NCI-H446 treated with DMSO at 0.1 percent for 48 hours (cell line): Measurements from ENCODE around the gene SPACA7.

Source experiments
- DNase-seq: peaks from one replicate; lab custom pipeline; 2025; lab: John Stamatoyannopoulos, UW

Gene SPACA7

DNA sequence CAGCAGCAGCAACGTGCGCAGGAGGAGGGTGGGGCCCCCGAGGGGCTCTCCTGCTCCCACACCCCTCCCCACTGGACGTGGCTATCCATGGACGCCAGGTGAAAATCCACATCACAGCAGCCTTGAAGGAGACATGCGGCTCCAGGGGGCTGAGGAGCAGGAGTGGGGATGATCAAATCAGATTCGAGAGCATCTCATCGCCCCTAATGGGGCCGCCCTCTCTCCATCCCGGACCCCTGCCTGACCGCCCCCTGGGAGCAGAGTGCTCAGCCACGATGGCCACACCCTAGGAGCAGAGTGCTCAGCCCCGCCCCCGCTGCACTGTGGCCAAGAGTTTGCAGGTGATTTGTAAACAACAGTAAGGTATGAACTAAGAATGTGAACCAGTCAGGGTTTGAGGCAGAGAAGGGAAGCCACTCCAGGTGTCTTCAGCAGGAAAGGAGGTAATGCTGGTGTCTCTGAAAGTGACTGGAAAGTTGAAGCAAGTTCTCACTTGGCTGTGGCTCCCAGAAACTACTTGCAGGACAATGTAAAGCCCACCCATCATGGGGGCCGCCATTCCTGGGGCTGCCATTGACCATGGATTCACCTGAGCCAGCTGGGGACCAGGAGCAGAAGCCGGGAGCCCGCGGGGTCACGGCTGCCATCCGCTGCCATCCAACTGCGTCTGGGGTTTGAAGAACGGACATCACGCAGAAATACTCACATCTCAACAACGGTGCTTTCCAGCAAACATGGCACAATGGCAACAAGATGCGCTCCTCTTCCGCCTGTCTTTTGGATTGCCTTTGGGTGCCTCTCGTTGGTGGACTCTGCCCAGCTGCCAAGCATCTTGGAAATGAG lies 71.8 kb downstream of the SPACA7 start:
- DNase-seq: no peak

DNA sequence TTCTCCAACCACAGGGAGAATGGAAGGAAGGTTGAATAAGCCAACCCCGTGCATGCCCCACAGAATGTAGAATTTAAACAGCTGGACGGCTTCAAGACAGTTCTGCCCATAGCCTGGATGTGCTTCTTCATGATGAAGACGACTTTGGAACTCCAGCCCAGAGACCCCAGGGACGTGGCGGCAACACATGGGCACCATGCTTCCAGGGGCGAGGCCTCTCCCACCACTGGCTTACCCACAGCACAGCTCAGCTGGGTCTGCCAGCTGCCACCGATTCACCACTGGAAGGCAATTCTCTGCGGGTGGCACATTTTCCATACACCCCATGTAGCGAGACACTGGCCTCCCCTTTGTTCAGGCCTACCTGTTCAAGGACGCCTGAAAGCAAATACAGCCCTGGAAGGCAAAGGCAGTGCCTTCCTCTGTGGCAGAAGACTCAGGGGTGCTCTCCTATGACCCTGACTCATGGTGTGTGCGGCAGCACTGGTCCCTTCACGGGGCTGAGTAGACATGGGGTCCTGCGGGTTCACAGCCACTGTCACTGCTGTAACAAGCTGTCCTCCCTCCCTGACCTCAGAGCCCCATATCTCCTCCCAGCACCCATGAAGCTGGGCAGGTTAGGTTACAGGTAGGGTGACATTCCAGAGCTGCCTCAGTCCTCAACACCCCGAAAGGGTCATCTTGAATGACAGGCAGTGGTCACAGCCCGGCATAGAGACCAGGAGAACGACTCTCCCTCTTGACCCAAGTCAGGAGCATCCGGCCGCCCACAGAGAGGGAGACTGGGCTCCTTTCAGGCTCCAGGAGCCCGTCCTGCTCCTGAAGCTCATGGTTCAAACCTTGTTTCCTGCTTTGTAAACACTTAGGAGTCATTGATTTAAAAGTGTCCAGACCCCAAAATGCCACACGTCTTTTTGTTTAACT lies 72.7 kb downstream of the SPACA7 start:
- no peak for DNase-seq

DNA sequence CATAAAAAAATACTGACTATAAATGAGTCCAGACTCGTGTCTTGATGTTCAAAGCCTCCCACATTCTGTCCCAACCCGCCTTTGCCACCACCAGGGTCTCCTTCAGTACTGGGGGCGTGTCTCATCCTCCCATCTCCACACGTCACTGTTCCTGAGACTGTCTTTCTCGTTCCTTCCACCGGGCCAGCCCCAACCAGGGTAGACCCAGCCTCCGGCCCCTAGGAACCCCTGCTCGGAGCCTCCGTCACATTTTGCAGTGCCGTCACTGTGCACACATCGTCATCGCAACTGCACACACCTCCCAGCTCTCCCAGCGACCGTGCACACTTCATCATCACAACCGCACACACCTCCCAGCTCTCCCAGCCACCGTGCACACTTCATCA lies 73.4 kb downstream of the SPACA7 start:
- no peak for DNase-seq

DNA sequence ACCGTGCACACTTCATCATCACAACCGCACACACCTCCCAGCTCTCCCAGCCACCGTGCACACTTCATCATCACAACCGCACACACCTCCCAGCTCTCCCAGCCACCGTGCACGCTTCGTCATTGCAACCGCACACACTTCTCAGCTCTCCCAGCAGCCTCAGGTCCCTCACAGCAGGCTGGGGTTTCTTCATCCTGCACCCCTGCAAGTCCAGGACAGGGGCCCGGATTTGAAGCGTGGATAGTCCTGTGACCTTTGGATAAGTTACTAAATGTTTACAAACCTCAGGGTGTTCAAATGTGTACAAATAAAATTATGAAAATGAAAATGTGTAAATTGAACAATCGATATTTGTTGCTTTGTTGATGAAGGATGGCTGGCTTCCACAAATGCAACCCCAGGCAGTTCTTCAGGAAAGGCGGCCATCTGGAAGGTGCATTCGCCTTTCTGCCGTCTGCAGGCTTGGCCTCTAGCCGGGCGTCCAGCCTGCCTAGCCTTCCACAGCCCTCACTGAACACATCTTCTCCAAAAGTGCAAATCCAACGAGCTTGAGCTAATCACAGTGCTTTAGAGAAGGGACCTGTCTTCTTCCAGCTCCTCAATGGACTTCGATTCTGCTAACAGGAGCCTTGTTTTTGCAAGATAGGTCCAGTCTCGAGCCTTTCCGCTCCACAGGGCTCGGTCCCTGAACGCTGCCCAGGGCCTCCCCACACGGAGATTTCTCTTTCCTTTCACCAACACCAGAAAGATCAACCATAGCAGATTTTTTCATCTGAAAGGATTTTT lies 74.2 kb downstream of the SPACA7 start:
- DNase-seq: no peak

DNA sequence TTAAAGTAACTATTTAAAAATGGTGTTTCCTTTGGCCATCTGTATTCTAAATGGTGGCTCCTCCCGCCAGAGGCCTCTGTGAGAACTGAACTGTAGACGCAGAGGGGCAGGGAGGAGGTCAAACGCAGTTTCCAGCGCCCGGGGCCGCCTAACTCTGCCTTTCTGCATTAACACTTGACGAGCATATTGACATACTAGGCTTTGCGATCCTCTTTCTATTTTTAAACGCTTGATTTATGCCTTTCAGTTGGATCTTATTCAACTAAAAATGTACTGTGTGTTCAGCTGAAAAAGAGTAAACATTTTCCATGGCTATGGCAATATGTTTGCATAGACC lies 74.7 kb downstream of the SPACA7 start:
- no peak for DNase-seq

DNA sequence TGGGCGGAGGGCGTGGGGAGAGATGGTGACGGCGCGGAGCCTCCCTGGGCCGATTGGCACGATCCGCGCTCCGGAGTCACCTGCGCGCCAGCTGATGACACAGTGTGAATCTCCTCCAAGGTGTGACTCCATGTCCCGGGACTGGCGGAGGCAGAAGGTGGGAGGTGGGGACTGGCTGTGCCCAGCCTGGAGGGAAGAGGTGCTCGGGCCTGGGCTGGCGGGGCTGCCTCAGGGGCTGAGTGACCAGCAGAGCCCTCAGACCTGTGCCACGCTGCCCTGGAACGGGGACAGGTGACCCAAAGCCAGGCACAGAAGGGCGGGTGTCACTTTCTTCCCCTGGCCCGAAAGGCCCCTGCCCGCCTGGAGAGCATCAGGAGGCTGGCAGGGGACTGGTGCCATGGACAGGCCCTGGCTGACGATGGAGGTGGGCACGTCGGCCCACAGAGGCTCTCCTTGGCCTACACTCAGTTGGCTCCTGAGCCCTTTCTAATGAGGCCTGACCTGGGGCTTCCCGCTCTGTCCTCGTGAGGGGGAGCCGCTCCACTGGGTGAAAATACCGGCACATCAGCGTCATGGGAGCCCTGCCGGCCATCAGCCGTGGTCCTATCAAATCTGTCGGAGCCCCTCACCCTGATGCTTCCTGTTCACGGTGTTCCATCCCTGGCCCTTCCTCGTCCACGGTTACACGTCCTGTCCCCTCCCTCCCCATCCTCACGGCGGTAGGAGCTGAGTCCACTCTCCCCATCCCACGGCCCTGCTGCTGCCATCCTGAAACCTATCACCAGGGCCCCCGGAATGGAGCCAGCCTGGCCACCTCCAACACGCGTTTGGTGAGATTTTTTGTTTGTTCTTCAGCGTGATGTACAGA lies 75.6 kb downstream of the SPACA7 start:
- DNase-seq: no peak

DNA sequence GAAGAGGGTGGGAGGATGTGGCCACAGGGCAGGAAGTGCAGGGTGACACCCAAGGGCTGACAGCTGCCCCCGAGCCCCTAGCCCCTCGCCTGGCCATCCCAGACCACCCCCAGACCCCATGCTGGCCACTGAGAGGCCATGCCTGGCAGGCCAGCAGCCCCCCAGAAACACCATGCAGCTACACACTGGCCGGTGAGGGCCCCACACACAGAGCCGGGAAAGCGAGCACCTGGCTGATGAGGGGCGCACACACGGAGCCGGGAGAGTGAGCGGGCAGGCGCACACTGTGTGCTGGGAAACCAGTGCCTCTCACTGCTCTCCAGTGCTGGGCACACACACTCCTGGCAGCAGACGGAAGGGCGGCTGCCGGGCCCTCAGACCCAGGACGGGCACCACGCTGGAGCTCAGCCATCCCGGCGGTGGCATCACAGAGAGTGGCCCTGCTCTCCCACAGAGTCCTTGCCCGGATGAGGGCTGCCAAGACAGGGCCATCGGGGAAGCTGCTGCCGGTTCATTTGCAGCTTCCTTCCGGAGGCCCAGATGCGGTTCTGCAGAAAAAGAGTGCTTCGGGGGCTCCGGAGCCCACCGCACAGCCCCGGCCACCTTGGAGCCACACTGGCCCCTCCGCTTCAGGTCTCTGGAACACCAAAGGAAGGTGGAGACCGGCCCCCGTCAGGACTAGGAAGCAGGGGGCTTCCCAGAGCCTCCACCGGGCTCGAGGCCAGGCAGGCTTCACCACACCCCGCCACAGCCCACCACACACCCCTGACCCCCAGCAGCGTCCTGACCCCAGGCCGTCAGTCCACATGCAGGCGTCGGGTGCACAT lies 76.4 kb downstream of the SPACA7 start:
- DNase-seq: no peak

DNA sequence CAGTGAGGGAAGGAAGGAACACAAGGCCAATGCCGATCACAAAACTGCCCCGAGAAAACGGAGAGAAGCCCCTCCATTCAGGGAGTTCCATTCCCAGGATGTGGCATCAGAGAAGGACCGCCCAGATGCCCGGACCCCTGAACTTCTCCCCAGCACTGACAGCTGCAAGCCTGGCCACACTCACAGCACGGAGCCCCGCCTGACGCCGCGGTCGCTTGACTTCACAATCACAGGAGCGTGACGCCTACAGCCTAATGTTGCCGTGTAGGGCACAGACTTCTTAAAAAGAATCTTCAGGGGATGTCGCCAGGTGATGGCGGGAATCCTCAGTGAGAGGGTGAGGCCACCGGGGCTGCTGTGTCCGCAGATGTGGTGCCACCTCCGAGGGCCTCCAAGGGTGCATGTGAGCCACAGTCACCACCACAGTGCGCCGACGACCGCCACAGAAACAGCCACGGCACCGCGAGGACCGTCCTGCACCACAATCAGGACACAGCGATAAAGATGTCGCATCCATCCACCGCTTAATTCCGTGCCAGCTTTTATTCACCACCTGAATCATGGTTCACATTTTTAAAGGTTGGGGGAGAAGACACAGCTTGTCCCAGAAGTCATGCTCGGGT lies 77.2 kb downstream of the SPACA7 start:
- no peak for DNase-seq

DNA sequence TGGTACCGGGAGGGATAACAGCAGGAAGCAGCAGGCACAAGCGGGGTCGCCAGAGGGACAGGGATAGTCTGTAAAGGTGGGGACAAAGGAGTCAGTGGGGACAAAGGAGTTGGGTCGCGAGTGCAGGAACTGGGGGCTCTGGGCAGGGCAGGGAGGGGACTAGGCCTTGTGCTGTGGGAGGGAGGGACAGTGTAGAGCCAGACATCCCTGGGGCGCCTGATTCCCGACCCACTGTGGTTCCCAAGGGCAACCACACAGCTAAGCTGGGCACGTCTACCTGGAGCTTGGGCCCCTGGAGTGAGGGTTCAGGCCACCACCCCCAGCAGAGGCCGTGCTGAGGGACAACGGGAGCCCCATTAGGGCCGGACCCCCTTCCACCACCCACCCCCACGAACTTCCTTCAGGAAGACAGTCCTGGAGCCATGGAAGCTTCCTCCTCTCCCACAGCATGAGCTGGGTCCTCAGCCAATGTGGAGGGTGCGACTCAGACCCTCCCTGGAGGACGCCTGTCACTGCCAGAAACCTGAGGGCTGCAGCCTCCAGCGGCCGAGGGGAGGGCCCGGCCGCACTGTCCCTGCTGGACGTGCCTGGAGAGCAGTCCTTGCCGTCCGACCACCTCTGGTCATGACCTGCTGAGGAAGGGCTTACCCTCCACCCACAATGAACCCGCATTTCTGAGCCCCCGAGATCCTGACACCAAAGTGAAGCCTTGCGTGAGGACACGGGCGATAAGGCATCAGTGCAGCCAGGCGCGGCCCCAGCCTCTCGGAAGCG lies 77.9 kb downstream of the SPACA7 start:
- no peak for DNase-seq

DNA sequence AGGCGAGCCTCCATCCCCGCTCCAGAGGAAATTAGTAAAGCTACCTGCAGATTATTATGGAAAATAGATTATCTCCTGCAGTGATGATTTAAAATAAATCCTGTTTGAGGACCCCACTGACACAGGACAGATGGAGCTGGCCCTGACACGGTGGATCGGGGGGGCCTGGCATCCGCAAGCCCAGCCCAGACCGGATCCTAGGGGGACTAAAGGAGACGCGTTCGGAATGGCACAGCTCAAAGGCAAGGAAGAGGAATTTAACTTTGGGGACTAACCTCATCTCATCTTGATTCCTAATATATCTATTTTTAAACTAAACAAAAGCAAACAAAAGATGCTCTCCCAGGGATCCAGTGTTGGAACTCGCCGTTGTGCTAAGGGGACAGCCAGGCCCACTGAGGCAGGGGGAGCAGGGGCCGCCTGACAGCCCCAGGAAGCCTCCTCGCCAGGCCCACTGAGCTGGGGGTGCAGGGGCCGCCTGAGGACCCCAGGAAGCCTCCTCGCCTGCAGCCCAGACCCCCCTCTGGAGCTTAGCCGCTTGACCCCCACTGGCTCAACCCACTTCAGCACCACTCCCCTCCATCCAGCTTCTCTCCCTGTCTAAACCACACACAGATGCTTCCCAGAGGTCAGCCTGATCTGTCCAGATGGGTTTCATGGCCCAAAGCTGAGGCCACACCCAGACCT lies 78.6 kb downstream of the SPACA7 start:
- no peak for DNase-seq

DNA sequence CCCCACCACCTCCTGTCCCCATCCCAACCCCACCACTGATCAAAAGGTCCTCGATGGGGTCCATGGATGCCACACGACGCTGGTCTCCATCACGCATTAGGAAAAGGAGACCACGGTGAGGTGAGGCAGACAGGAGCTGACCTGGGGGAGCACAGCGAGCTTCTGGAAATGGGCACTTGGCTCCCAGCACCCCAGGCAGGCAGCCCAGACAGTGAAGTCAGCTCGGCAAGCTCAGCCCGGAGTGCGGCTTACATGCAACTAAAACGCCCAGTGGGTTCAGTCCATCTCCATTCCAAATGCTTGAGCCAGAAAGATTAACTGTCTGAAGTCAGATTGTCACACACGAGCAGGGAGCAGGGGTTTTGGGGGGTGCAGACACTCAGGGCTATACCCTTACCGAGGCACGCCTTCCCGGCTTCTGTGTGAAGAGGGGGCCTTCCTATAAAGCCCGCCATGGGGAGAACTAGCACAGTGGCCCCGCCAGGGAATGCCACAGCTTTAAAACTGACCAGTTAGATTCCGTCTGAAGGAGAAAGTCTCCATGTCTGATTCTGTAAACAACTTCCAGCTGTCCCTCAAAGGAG lies 79.4 kb downstream of the SPACA7 start:
- DNase-seq: no peak

DNA sequence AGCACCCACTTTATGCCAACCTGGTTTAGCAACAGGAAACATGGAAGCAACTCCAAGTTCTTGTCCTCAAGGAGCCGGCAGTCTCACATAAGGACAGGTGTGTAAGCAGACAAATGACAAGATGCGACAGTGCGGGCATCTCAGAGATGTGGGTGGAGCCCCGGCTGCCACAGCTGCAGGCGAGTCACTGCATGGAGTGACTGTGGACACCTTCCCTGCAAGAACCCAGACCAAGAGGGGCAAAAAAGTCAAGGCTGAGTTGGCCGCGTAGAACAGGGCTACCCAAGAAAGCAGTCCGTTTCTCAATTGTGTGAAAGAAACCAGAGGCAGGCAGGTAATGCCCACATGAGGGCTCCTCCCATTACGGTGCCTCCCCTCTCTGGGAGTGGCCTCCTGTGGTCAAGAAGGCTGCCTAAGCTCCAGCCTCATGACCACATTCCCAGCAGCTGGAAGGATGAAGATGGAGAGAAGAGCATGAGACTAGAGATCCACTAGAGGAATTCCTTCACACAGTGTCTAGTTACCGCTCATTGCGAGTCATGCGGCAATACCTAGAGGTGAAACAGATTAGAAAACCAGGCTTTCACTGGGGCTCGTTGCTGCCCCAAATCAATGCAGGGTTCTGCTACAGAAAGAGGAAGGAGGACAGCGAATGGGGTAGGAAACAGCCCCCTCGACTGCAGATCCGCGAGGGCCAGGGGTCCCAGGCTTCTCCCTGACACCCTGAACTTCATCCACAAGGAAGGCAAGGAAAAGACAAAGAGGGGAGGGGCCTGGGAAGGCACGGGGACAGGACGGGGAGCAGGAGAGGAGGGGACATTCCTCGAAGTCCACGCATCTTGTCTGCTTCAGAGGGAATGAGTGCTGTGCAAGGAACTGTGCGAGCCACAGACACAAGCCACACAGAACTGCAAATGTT lies 80.2 kb downstream of the SPACA7 start:
- DNase-seq: no peak

DNA sequence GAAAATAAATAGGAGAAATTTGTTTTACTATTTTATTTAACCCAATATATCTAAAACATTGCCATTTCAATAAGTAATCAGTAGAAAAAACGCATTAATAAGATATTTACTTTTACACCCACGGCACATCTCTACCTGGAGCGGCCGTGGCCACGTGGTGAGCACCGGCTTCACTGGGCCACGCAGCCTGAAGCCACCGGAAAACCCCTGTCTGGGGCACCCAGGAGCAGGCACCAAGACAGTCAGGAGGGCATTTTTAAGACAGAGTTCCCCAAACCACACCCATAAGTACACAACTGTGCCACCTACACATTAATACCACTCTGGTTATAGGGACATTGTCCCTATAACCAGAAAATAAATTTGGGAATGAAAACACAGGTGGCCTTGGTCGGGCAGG lies 80.9 kb downstream of the SPACA7 start:
- no peak for DNase-seq

DNA sequence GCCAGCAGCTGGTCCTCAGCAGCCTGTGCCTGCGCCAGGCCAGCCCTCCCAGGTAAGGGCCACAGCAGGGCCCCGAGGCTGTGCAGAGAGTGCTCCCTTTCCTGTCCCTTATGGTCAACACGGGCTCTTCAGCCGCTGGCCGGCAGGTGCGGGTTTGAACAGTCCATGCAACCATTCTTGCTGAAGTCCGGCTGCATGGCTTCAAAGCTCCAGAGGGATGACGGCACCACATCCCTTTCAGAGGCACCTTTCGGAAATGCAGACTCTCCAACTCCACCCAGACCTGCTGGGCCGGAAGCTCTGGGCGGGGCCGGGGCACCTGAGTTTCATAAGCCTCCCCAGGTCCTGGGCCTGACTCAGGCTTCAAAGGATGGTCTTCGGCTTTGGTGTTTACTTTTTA lies 81.3 kb downstream of the SPACA7 start:
- DNase-seq: no peak

DNA sequence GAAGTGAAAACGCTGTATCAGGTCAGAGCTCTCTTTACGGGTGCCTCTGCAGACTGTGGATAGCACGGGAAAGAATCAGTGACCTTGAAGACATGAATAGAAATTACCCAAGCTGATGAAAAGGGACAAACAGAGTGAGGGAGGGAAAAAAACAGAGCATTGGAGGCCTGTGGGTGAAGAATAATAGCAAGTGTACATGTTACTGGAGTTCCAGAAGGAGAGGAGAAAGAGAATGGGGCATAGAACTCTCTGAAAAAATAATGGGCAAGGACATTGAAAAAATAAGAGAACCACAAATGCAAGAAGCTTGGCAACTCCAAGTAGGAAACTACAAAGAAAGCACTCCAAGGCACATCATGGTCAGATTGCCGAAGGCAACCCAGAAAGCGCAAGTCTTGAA lies 86.3 kb downstream of the SPACA7 start:
- no peak for DNase-seq

DNA sequence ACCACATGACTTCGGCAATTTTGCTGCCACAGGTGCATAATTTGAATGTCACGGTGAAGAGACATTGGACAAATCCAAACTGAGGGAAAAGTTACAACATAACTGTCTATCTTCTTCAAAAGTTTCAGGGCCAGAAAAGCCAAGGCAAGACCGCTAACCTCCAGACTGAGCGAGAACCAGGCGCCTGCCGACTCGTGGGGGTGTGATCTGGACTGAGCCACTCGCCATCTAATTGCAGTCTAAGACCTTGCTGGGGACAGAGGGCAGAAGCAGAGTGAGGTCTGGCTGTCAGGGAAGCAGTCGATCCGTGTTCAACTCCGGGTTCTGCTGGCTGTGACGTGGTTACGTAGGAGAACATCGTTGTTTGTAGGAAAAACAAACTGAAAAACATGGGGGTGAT lies 88.6 kb downstream of the SPACA7 start:
- DNase-seq: no peak
